T-helper 22 cell (primary cell): ENCODE measurements around the gene MPV17.
"Not testable (repeated sequence)": the region's sequence is repeated elsewhere in the genome, so short reads cannot be mapped to it uniquely, and the experiment has no call there.

Experiments
- DNase-seq: peaks from one replicate; pipeline ENCODE4 v3.0.0-alpha.2; 2020; ENCODE audit warnings: low read depth

MPV17 gene, protein sequence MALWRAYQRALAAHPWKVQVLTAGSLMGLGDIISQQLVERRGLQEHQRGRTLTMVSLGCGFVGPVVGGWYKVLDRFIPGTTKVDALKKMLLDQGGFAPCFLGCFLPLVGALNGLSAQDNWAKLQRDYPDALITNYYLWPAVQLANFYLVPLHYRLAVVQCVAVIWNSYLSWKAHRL

DNA sequence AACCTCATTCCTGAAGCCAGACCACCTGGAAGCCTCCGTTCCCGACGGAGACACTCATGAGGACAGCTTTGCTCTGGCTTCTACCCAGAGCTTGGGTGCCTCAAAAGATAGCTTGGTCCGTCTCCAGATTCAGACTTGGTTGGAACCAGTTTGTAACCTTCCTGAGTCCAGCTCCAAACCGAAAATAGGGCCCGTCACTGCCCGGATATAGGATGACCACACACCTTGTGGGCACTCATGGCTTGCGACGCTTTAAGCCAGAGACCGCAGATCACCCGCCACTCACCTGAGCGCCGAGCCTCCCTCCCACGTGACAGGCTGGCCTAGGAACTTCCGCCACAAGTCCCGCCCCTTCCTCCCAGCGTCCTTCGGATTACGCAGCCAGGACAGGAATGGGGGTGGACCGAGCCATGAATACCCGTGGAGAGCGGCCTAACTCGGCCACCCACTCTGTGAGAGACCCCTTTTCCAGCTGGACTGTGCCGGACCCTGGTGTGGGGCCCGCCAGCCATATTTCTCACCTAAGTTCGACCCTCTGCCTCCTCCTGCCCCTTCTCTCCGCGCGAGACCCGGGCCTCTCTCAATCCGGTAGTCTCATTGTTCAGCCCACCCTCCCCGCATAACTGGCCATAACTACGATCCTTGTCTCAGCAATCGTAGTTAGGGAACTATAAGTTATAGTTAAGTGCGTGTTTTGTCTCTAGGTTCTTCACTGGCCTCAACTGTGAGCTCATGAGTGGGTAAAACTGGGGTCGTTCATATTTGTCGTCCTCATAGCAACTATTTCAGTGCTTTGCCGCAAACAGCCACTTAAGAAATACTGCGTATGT lies at the start of gene MPV17:
Gene MPV17, minus strand, starts transcription at position 332 of the 830 bp plus-strand sequence. CDS start 580 bp downstream, outside the sequence.
- peak; percentile 75 for DNase-seq

DNA sequence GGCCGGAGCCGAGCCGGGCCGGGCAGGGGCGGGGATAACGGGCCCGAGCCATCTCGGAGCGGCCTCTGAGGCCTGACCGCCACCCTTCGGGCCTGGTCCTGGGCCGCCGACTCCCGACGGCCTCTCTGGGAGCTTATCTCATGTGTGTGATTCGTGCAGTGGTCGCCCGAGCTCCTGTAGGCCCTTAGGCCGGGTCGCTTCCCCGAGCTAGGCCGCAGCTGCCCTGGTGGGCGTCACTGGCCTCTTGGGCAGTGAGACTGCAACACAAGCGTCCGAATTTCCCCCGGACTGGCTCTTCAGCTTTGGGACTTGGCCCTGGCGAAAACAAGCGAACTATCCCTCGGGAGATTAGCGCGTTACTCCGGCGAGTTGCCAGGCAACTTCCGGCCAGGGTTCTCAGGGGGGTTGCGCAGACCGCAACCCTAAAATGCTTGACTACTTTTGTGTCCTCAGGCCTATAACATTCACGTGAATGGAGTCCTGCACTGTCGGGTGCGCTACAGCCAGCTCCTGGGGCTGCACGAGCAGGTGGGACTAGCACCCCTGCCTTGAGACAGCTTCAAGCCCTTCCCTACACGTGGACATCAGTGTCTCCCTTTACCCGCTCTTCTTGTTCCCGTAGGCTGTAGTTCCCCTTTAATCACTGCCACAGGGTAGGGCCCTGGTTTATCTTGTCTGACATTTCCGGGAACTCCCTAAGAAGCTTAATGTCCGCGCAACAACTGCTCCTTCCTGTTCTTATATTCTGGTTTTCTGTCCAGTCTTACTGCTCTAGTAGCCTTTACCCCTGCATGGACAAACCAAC lies 48.1 kb upstream of the MPV17 start:
- DNase-seq = no peak

DNA sequence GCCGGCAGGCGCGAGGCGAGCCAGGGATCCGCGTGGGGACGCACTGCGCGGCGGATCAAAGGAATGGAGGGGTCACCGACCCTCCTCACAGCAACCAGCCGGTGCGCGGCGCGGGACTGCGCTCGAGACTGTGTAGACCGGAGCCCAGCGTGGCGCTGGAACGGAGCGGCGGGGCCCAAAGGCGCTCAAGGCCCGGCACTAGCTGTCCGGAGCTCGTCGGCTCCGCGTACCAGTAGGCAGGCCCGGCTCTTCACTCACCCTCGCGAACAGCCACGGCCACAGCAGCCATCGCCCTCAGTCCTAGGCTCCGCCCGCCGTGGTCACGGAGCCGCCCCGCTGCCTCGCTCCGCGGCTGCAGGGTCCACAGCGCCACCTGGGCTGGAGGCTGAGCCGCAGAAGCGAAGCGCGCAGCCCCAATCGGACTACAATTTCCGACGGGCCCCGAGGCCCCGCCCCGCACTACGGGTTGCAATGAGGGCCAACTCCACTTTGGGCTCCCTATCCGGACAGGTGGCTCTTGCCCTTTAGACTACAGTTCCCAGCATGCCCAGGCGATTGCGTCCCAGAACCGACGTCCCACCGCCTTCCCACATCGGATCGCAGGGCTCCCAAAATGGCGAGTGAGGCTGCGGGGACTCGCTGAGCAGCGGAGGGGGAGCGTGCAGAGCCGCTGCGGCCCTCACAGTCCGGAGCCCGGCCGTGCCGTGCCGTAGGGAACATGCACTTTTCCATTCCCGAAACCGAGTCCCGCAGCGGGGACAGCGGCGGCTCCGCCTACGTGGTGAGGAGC lies 47.3 kb upstream of the MPV17 start, which contains the start of the genes EIF2B4 and SNX17:
Gene EIF2B4, minus strand, starts transcription at position 313 of the 790 bp plus-strand sequence. Its CDS starts 24 bp downstream, at position 289.
Gene SNX17, plus strand, starts transcription at position 591 of the 790 bp plus-strand sequence. Its CDS starts 128 bp downstream, at position 719.
- DNase-seq = peak; percentile 99

DNA sequence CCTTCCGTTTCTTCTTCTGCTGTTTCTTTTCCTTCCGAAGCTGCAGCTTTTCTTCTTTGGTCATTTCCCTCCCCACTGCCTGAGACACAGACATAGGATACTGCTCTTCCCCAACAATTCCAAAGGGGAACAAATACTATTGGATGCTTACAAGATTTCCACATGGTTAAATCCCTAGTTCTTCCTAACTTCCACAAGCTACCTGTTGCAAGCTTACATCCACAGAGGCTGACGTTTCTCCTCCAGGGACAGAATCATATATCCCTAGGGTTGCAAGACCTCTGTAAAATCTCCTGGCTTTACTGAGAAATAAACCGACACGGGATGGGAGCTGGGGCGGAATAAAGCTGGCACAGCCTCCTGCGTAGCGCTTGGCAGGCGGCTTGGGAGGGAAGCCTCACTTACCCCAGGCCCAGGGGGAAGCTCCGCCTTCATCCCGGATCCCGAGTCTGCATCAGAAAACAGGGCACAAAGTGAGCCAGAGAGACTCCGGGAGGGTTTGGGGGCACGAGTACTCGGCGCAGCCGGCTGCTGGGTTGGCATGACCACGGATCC lies 46.7 kb upstream of the MPV17 start:
- no peak for DNase-seq

DNA sequence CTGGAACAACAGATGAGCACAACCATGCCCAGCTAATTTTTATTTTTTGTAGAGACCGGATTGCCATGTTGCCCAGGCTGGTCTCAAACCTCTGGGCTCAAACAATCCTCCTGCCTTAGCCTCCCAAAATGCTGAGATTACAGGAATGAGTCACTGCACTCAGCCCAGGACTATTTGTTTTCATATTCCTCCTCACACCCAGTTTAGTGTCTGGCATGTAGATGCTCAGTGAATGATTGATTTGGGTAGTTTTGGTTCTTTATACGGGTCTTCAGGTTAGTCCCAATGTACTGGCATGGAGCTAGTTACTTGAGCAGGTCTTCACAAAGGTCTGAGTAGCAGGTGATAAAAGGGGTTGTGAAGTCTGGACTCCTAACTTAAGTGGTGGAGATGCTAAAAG lies 41.0 kb upstream of the MPV17 start:
- DNase-seq = no peak

DNA sequence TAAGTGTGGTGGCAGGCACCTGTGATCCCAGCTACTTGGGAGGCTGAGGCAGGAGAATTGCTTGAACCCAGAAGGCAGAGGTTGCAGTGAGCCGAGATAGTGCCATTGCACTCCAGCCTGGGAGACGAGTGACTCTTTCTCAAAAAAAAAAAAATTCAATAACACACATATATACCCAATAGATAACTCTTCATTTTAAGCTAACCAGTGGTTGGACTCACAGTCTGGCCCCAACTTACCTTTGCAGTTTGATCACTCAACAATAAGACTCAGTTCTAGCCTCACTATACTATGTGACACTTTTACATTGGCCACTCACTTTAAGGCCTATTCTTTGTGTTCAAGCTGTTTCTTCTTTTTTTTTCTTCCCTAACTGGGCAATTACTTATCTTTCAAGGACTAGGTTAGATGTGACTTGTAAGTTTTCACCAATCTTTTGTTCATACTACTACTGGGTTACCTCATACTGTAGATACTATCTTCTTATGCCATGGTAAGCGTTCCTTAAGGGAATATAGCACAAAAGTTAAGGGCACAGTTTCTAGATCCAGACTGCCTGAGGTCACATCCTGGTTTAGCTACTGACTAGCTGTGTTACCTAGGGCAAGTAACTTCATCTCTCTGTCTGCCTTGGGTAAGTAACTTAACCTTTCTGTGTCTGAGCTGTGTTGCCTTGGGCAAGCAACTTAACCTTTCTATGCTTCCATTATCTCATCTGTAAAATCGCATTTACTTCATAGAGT lies 40.0 kb upstream of the MPV17 start:
- DNase-seq = no peak

DNA sequence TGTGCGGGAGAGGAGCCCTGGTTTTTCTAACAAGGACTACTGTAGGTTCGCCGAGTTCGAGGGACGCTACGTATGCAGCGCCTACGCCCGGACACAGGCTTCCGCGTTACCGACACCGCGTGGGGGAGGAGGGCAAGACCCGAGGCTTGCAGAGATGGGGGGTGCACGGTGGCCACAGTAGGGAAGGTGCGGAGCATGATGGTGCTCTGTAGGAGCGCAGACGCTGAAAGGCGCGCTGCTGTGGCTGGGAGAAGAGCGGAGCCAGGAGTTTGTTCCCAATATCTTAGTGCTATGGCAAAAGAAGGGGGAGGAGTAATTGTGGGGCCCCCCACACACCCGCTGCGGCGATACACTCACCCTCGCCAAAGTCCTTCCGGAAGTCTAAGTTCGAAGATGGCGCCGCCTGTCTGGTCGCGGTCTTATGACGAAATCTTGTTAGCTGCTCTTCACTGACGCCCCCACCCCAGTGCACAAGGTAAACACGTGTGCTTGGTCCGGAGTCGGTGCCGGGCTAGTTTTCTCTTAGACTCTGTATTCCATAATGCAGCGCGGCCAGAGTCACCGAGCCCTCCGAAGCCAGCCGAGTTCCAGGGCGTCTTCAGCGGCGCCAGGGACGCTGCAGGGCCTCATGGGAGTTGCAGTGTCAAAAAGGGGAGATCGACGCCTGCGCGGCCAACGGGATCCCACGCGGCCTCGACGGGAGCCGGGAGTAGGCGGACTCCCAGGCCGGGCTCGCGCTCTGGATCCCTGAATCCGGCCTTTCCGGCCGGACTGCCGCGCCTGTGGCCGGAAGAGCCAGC lies 33.7 kb upstream of the MPV17 start, which contains the start of gene GTF3C2:
Gene GTF3C2, minus strand, starts transcription at position 383 of the 800 bp plus-strand sequence. CDS start 13,210 bp downstream, outside the sequence.
- peak; percentile 90 for DNase-seq

DNA sequence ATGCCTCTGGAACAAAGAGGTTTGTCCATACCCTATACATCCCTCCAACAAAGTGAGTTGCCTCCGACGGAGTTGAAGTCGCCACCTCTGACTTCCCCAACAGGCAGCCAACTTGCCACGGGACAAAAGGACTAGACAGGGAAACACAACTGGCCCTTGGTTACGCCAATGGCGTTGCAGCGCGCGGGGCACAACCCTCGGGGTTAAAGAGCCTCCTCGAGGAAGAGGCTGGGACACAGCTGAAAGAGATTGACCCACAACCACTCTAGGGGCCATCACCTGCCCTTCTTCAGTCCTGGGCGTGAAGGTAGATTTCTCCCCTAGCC lies 33.1 kb upstream of the MPV17 start:
- no peak for DNase-seq

DNA sequence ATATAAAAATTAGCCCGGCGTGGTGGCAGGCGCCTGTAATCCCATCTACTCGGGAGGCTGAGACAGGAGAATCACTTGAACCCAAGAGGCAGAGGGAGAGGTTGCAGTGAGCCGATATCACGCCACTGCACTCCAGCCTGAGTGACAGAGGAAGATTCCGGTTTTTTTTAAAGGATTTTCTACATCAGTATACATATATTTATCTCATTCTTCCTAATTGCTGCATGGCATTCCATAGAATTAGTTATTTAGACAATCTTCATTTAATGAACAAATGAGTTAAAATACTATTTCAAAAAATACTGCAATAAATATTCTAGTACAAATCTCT lies 31.7 kb upstream of the MPV17 start:
- no peak for DNase-seq

DNA sequence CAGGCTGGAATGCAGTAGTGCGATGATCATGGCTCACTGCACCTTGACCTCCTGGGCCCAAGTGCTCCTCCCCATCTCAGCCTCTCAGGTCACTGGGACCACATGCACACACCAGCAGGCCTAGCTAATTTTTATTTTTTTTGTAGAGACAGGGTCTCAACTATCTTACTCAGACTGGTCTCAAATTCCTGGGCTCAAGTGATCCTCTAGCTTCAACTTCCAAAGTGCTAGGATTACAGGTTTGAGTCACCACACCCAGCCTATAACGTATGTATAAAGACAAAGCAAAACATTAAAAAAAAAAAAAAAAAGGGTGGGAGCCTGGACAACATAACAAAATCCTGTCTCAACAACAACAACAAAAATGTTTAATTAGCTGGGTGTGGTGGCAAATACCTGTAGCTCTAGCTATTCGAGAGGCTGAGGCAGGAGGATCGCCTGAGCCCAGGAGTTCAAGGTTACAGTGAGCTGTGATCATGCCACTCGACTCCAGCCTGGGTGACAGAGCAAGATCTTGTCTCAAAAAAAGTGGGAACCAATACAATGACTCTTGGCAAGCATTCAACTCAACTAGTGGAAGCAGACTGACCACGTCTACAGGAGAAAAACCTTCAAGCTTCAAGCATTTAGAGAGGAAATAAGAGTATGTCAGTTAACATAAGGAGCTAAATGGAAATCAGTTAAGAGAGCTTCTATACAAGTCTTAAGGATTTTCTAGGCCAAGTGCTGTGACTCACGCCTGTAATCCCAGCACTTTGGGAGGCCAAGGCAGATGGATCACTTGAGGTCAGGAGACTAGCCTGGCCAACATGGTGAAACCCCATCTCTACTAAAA lies 31.1 kb upstream of the MPV17 start:
- DNase-seq = no peak

DNA sequence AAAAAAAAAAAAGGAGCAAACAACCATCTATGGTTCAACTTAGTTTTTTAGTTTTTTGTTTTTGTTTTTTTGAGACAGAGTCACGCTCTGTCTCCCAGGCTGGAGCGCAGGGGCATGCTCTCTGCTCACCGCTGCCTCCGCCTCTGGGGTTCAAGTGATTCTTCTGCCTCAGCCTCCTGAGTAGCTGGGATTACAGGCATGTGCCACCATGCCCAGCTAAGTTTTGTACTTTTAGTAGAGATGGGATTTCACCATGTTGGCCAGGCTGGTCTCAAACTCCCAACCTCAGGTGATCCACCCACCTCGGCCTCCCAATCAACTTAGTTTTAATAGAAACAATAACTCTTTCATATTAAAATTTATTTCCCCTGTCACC lies 30.5 kb upstream of the MPV17 start:
- not testable (repeated sequence) for DNase-seq

DNA sequence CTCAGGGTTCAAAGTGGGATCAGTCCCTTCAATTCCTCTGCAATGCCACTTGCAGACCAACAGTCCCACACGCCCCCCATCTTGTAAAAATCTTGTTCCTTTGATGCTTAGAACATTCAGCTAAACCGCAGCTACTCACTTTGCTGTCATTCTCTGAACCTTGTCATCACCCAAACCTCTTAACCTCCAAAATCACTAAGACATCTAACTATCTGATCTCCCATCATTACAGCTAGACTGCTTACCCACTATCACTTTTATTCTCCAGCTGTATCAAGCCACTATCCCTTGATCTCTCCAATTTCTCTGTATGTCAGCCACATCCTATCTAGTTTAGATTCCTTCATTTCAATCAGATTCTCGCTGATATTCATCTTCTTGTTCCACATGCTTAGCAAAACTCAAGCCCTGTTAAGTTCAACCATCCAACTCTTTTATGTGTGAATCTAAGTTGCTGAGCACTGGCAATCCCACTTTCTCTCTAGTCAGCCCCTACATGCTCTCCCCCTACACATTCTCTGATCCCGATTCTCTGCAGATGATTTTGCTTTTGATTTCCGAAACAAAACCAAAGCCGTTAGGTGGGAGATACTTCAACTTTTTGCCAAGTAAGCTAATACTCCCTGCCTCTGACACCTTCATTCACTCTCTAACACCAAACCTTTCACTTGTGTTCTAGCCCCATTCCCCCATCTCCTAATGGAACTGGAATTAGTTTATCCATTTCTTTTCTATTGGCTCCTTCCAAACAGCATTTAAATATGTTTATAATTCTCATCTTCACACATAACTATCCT lies 29.1 kb upstream of the MPV17 start:
- no peak for DNase-seq

DNA sequence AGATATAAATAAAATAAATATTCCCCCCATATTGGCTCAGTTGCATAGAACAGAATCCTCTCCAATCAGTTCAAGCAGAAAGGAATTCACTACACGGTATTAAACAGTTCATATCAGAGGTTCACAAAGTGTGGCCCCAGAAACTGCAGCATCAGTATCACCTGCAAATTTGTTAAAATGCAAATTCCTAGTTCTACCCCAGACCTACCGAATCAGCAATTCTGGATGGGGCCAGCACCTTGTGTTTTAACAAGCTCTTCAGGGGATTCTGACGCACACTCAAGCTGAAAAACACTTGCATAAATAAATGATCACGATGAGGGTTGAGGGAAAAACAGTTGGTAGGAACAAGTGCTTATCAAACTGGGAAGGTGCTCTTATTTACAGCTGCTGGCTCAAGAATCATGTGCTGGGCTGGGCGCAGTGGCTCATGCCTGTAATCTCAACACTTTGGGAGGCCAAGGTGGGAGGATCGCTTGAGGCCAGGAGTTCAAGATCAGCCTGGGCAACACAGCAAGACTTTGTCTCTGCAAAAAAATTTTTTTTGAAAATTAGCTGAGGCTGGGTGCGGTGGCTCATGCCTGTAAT lies 27.3 kb upstream of the MPV17 start:
- no peak for DNase-seq

DNA sequence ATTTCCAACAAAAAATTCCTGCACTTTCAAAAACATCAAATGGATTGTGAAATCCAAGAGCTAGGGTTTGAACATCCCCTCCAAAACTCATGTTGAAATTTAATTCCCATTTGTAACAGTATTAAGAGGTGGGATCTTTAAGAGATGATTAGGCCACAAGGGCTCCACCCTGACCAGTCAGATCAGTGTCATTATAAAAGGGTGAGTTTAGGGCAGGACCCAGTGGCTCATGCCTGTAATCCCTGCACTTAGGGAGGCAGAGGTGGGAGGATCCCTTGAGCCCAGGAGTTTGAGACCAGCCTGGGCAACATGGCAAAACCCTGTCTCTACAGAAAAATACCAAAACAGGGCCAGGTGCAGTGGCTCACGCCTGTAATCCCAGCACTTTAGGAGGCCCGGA lies 24.7 kb upstream of the MPV17 start:
- no peak for DNase-seq

DNA sequence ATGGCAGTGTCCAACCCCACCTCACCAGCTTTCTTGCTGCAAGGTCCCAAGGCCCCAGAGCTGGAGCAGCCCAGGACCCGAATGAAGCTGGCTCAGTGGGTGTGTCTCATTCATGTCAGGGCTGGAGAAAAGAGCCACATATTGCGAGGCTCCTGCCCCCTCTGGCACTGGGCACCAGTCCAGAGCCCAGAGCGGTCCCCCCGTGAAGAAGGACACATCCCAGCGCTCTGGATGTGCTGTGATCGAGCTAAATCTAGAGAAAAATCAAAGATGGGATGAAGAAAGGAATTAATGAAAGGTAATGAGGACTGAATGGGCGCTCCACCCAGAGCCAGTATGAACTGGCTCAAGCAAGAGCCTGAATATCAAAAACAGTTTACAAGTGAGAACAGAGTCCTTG lies 13.3 kb upstream of the MPV17 start:
- no peak for DNase-seq

DNA sequence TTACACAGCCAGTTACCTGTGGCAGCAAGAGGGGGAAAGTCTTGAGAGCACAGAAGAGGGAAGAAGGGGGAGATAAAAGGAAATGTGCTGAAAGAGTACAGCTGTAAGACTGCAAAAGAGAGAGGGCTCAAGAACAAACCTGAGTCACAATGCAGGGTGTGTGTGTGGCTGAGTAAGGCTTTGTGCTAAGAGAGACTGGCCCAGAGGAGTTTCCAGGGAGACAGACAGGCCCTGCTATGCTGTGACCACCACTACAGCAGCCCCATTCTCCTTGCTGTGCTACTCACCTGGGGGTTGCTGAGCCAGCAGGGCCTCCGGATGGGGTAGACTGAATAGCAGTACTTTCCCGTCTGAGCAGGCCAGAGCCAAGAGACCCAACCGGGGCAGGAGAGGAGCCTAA lies 12.4 kb upstream of the MPV17 start:
- DNase-seq = no peak

DNA sequence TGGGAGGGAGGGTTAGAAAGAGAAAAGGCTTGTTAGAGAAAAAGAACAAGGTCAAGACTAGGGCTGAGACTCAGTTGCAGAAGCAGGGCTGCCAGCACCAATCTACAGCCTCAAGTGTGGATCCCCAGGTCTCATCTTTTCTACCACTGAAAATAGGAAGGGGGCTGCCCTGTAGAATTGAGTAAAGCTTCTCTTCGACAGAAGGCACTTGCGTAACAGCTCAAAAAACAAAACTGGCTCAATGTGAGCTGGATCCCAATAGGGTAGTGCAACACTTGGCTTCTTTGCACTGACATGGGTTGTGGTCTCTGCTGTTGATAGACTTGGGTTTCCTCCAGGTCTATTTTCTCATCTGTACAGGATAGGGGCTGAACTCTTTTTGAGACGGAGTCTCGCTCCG lies 1.8 kb upstream of the MPV17 start:
- no peak for DNase-seq
